ENCODE results near the gene KRTAP6-3.

Gene KRTAP6-3, protein sequence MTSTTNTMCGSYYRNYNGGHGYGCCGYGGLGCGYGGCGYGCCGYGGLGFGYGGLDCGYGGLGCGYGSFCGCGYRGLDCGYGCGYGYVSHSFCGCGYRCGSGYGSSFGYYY

DNA sequence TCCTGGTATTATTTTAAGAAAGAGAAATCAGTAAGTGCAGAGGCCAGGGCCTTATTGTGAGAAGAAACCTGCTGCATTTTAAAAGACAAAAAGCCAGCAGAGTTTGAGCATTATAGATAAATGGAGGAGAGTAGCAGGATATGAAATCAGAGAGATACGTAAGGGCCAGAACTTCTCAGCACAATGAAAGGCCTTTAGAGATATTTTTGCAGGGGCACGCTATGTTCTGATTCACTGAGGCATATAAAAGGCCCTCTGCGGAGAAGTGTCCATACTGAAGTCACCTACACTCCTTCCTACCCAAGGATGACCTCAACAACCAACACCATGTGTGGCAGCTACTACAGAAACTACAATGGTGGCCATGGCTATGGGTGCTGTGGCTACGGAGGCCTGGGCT is at the start of gene KRTAP6-3:
KRTAP6-3 (plus strand) TSS at position 301 of the 400 bp plus-strand sequence; CDS start at position 307, 6 bp downstream.
- DNase-seq (ENCODE audit: low spot score) = no peak

DNA sequence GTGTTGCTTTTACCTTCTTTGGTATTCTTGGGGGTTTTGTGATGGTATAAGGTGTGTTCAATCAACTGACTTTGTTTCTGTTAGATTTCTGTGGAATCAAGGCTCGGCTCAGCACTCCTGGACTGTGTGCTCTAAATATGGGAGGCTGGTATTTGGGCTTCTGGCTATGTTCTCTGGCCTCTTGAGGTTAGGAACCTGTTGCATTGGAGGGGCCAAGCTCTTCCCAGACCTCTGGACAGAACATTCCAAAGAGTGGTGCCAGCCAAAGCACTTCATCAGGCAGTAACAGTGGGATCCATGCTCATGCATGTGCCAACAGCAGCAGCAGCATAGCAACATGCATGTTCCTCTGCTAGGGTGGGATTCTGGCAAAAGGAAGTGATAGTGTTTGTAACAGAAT is 39.5 kb upstream of the KRTAP6-3 start:
- no peak for DNase-seq (ENCODE audit: low spot score)

DNA sequence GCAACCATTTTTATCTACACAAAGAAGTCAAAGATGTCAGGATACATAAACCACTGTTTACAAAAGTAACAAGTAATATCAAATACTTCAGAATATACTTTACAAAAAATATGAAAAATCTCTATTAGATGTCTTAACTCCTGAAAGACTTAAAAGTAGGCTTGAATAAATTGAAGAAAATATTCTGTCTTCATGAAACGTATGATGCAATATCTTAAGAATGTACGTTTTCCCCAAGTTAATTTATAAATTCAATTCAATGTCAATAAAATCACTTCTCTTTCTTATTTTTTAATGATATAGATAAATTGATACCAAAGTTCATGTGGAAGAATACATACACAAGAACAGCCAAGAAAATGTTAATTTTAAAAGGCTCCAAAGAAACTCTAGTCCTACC is 37.1 kb upstream of the KRTAP6-3 start:
- no peak for DNase-seq (ENCODE audit: low spot score)

DNA sequence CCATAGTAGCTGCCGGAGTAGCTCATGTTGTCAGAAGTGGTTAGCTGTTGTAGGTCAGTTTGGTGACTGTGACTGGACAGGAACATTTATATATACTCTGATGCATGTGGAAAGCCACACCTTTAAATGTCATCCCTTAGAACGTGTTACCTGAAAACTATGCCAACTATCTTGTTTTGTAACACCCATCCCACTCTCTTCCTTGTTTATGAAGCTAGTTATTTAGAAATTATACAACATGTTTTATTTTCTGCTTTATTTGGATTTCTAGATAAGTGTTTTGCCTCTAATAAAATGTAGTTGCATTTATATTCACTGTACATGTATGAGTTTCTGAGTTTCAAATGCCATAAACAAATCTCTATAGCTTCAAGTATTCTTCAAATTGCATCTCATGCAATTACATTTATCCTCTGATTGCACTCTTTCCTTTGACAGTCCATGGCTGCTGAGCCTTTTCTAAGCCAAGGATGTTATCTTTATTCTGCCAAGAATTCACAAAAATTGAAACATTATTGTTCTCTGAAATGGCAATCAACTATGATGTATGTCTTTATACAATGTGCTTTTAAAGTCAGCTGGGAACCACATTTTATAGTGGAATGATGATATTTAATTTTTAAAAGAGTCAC is 30.9 kb upstream of the KRTAP6-3 start, which contains the start of gene KRTAP19-7:
KRTAP19-7 (minus strand) TSS at position 51 of the 632 bp plus-strand sequence; CDS start at position 26, 25 bp downstream.
- no peak for DNase-seq (ENCODE audit: low spot score)

DNA sequence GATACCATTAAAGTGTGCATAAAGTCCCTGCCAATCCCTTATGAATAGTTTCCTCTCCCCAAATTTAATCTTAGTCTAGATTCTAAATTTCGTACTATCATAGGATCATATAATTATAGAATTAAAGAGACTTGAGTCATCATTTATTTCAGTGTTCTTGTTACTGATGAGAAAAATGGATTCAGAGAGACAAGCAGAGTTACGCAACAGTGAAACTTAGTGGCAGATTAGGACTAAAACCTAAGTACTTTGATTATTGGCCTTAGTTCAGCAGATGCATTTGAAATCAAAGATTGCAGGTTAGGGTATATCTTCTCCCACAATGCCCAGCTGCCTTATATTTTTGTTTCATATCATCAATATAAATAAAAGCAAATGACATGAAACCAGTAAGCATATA is 30.3 kb upstream of the KRTAP6-3 start:
- no peak for DNase-seq (ENCODE audit: low spot score)

DNA sequence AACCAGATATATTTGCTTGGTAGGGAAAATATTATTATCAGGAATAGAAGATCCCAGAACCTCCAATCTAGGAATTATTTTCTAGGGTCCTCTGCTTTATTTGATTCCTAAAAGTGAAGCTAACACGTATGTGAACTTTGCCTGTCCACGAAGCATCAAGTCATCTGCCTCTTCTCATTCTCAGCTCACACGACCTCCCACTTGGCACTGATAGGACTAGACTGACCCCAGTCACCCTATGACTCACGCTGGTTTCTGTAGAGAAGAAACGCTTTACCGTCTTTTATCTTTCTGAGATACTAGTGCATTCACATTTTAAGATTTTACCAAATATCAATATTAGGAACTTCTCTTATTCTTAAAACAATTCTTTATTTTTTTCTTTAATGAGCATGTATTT is 29.2 kb upstream of the KRTAP6-3 start:
- DNase-seq (ENCODE audit: low spot score) = no peak

DNA sequence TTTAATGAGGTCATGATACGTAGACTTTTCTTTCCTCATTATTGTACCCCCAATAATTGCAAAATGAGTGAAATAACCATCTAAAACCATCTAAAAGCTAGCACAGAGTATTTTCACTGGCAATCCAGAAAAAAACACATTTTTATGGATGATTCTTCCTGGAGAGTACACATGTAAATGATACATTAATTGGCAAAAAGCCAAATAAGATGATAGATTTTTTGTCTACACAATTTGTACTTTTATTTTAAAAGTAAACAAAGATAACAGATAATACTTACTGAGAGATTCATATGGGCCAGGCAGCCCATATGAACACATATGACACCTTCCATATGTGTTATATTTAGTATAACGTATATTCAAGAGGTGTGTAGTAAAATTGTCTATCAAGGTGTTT is 28.6 kb upstream of the KRTAP6-3 start:
- no peak for DNase-seq (ENCODE audit: low spot score)

DNA sequence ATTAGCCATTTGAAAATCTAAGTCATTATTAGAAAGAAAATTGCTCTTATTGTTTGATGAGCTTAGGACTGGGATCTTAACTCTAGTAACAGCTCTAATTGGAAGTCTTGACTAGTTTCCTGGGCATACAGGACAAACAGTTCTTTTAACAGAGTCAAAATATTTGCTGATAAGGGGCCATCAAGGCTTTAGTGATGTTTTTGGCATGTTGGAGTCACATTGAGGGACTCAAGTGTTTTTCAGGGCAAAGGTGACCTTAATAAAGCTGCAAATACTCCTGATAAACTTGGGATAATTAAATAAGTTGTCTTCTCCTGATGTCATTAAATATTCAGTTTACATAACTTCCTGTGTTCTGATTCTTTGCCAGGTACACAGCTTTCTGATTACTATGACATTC is 24.6 kb upstream of the KRTAP6-3 start:
- no peak for DNase-seq (ENCODE audit: low spot score)

DNA sequence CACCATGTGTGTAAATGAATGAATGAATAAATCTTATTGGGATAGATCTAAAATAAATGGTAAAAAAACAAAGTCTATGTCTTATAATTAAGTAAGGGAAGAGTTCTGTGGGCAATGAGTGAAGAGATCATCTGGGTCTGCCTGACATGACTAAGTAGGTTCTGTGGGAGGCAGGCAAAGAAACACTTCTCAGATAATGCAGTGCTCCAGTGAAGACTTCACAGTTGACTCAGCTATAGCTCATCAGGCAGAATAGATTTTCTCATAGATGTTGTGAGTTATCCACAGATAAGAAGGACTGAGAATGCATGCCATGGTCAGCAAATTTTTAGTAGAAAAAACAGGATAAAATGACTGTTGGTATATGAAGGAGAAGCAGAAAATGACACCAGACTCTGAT is 14.5 kb upstream of the KRTAP6-3 start:
- no peak for DNase-seq (ENCODE audit: low spot score)

DNA sequence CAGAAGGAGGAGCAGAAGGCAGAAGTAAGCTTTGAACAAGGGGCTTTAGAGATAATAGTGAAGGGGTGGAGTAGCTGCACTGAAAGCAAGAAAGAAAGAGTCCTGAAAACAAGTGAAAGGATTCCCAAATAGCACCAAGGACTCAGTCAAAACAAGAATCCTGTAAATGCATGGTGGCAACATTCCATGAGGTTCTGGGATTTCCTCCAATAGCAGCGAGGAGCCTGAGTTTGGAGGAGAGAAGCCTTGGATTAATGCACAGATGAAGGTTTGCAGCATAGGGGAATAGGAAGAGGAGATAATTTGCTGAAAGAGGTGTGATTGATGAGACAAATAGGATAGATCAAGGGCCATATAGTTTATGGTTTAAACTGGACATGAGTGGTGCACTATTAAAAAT is 12.9 kb upstream of the KRTAP6-3 start:
- no peak for DNase-seq (ENCODE audit: low spot score)

DNA sequence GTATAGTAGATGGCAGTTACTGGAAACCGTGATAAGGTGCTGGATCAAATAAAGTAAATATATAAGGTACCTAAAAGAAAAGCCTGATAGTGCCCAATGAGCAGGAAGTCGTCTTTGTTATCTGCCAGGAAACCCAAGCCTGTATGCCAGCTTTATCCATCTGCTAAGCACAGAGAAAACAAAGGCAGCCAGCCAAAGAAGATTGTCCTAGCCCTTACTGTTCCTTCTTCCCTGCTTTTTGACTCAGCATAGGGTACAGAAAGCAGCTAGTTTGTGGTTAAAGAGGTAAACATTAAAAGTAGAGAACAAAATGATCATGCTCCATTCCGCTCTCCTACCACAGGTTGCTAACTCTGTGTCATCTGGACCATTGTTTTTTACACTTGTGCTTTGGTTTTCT is 12.1 kb upstream of the KRTAP6-3 start:
- DNase-seq (ENCODE audit: low spot score) = no peak

DNA sequence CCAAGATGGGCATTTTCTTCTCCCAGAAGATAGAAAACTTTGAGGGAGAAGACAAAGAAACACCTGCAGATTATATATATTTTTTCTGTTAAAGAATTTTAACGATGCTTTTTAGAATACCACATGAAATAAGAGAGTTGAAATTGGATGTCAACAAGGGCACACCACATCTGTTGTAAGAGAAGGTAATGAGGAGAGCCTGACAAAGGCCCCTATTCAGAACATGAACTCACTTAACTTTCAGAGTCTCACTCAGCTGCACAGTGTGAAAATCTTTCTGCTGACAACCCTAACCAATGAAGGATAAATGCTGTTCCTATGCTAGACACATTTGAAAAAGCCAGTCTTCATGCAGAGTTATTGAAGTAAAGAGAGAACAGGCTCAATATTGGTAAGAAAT is 9.4 kb upstream of the KRTAP6-3 start:
- DNase-seq (ENCODE audit: low spot score) = no peak

DNA sequence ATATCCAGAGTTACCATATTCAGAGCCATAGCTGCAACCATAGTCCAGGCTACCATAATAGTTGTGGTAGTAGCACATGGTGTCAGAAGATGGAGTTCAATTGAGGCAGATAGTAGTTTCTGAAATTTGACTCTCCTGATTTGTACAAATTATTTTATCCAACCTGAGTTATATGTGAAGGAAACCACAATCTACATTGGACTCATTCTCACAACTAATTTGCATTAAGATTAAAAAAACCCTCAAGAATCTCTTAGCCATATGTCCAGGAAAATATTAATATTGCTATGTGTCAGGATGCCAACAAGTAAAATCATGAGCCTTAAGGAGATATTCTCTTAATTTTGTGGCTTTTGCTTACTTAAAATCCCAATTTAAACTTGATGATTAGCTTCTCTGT is 1.9 kb upstream of the KRTAP6-3 start, which contains the start of gene KRTAP22-2:
KRTAP22-2 (minus strand) TSS at position 101 of the 400 bp plus-strand sequence.
- DNase-seq (ENCODE audit: low spot score) = no peak

DNA sequence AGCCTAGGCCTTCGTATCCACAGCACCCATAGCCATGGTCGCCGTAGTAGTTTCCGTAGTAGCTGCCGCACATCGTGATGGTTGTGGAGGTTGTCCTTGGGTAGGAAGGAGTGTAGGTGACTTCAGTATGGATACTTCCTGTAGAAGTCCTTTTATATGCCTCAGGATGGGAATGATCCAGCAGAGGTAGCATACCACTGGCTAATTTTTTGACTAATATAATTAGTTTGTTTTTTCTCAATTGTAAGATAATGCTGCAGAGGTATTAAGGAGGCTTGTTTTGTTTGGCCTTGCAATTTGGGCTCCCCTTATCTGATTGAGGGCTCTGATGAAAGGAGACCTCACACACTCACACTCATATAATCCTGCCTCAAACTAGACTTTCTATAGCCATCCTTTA is 6.6 kb downstream of the KRTAP6-3 start, which contains the start of gene KRTAP6-2:
KRTAP6-2 (minus strand) TSS at position 101 of the 400 bp plus-strand sequence; CDS start at position 73, 28 bp downstream.
- DNase-seq (ENCODE audit: low spot score) = no peak

DNA sequence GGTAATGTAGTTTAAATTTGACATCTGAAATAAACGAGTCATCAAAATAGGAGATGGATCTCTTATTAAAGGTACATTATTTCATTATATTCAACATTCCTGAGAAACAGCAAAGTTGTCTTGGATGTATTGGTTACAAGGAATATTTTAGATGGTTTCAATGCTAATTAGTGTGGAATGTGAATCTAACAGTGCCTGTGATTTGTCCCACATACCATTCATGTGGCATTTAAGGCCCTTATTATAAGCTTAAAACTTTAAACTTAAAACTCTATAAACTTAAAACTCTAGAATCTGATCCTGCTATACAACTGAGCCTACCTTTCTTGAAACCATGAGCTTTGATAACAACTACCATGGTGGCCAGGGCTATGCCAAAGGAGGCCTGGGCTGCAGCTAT is 8.5 kb downstream of the KRTAP6-3 start, which contains the start of gene KRTAP22-1:
KRTAP22-1 (plus strand) TSS at position 301 of the 400 bp plus-strand sequence.
- no peak for DNase-seq (ENCODE audit: low spot score)

DNA sequence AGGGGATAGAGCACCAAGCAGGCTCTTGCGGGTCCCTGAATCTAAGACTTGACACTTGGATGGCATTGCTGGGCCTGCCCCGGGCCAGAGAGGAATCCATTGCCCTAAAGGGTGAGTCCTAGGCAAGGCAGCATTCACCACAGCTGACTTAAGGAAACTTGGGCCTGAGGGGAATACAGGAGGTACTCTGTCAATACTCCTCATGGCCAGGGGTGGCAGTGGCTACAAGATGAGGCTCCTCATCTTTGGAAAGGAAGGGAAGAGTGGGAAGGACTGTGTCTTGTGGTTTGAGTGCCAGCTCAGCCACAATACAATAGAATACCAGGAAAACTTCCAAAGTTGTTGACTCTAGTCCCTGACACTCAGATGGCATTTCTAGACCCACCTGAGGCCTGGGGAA is 13.7 kb downstream of the KRTAP6-3 start:
- no peak for DNase-seq (ENCODE audit: low spot score)

DNA sequence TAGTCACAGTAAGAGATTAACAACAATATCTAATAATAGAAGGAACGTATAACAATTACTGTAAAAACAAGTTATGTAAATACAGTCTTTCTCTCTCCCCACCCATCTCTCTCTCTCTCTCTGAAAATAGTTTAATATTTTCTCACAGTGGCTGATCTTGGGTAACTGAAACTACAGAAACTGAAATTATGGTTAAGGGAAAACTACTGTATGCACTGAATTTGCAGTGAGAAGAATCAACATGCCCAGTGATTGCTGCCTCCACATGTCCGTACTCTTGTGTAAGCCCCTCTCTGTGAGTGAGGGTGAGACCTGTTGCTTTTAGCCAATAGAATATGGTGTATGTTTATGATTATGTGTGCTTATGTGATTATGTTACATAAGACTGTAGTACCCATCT is 19.9 kb downstream of the KRTAP6-3 start:
- DNase-seq (ENCODE audit: low spot score) = no peak

DNA sequence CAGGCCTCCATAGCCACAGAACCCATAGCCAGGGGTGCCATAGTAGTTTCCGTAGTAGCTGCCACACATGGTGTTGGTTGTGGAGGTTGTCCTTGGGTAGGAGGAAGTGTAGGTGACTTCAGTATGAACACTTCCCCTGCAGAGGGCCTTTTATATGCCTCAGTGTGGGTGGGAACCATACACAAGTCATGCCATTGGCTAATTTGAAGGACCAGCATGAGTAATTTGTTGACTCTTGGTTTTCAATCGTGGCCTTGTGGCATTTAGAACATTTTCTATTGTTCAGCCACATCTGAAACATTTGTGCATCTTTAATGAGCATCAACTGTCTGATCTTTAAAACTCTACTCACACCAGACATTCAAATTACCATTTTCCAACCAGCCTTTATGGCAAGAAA is 21.6 kb downstream of the KRTAP6-3 start, which contains the start of gene KRTAP6-1:
KRTAP6-1 (minus strand) TSS at position 95 of the 400 bp plus-strand sequence; CDS start at position 69, 26 bp downstream.
- DNase-seq (ENCODE audit: low spot score) = no peak

DNA sequence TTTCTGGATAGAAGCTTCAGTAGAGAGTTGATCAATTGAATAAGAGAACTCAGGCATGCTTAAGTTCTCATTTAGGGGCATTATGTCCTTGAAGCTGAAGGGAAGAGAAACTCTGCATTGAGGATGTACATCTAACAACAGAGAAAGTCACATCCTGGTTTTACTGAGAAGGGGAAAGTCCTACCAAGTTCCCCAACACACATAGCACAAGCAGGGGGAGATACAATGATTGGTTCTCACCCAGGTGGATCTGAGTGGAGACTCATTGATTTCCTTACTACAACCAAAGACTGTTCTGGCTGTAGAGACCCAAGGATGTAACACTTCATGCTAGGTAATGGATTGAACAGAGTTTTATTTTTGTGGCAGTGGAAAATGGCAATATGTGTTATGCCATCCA is 23.0 kb downstream of the KRTAP6-3 start:
- DNase-seq (ENCODE audit: low spot score) = no peak

DNA sequence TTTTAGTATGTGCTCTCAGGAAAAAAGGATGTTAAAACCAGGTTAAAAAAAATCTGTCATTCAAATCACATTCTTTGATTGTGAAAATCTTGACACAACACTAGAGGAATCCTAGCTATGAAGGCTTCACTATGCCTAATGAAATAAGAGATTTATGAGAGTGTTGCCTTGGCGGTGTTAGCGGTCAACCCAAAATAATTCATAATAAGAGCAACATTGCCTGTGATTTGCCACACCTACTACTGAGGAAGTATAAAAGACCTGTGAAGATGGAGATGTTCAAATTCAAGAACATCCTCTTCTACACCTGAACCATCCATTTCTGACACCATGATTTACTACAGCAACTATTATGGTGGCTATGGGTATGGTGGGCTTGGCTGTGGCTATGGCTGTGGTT is 23.9 kb downstream of the KRTAP6-3 start, which contains the start of gene KRTAP20-1:
KRTAP20-1 (plus strand) TSS at position 301 of the 400 bp plus-strand sequence; CDS start at position 331, 30 bp downstream.
- DNase-seq (ENCODE audit: low spot score) = no peak

DNA sequence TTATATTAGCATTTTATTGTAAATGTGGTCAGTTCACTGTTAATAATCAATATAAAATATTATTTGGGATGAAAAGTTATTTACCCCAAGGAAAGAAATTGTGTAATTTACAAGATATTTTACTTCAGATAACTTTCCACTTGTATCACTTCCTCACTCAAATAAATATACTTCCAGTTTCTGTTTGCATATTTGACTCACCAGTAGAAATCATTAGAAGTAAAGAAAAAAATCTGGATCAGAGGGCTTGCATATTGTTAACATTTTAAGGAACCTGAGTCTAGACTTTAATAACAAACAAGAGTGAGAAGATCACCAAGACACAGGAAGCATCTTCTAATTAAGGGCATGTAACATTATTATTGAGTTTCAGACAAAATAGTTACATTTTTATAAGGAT is 27.8 kb downstream of the KRTAP6-3 start:
- DNase-seq (ENCODE audit: low spot score) = no peak

DNA sequence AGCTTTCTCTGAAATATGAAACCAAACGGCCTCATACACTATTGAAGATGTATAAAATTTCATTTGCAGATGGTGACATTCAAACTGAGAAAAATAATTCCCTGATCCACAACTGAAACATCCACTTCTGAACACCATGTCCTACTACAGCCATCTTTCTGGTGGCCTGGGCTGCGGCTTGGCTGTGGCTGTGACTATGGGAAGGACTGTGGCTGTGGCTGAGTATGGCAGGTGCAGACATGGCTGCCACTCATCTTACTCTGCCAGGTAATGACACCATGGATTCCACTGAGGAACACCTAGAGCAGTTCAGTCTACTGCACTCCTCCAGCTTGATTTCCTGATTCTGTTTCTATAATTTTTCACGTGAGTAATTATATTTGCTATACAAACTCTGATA is 28.3 kb downstream of the KRTAP6-3 start, which contains the start of gene KRTAP20-4:
KRTAP20-4 (plus strand) TSS at position 106 of the 400 bp plus-strand sequence.
- no peak for DNase-seq (ENCODE audit: low spot score)

DNA sequence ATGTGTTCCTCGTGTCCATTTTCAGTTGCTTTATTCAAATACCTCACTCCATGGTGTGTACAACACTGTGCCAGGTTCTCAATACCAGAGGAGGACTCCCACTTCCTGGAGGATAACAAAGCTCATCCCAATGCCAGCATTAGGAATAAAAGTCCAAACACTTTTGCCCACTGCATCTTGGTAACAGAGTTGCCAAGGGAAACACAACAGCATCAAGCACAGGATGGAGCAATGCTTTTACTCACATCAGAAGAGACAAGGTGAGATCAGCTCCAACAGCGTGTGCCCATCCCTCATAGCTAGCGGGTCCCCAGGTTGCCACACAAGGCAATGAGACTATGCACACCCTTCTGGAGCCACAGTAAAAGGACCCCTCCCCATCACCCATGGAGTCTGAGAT is 31.1 kb downstream of the KRTAP6-3 start:
- DNase-seq (ENCODE audit: low spot score) = no peak
